ENCODE measurements around the gene CD209. TPM values are rescaled to one million over a fixed set of nuclear protein-coding genes. Genes with fewer than 3 reads are reported as not detected.
"Not testable (repeated sequence)": the region's sequence is repeated elsewhere in the genome, so short reads cannot be mapped to it uniquely, and the experiment has no call there.

Gene CD209, protein sequence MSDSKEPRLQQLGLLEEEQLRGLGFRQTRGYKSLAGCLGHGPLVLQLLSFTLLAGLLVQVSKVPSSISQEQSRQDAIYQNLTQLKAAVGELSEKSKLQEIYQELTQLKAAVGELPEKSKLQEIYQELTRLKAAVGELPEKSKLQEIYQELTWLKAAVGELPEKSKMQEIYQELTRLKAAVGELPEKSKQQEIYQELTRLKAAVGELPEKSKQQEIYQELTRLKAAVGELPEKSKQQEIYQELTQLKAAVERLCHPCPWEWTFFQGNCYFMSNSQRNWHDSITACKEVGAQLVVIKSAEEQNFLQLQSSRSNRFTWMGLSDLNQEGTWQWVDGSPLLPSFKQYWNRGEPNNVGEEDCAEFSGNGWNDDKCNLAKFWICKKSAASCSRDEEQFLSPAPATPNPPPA
- total RNA-seq (2014; rRNA removed; shearing (Covaris generic); ENCODE audit: low replicate concordance), result not detected in 2 replicates

DNA sequence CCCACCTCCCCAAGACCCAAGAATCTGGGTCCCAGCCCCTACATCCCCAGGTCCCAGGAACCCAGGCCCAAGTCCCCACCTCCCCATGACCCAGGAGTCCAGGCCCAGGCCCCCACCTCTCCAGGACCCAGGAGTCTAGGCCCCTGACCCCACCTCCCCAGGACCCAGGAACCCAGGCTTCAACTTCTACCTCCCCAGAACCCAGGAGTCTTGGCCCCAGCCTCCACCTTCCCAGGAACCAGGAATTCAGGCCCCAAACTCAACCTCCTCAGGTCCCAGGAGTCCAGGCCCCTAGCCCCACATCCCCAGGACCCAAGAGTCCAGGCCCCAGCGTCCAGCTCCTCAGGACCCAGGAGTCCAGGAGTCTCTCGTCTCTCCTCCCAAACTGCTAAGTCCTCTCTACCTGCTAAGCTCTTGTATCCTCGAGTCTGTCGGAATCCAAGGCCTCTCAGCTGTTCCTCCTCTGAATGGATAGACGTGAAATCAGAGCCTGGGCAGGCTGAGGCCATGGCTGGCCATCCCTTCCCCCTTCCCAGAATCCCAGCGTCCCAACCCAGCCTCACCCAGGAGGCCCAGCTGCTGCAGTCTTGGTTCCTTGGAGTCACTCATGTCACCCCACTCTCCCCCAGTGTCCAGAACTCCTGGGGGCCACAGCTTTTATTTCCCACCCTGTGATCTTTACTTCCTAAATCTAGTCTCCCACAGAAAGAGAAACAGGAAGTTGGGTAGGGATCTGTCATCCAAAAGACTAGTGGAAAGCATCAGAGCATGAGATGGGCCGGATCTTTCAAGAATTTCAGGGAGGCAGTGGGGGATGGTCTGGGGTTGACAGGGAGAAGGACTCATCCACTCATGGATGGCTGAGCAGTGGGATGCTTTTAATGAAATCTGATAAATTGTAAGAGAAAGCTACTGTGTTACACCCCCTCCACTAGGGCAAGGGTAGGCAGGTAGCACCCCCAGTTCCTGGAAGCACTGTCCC, at the start of gene CD209:
CD209 (minus strand) TSS at position 632 of the 982 bp plus-strand sequence; CDS start at position 609, 23 bp downstream.
- Histone ChIP-seq H3K4me3 (ENCODE audit: low read length) (no peak within 1 kb of the TSS), H3K9me3 (ENCODE audit: low read length) (no peaks in the 10 kb centered on the region), H3K27me3 (ENCODE audit: low read length) (no peaks in the 10 kb centered on the region), H3K27ac (ENCODE audit: low read length) (no peak within 1 kb of the TSS), H3K9ac (ENCODE audit: low read length) (no peak within 1 kb of the TSS), H3K9me2 (replicated peaks; ENCODE audit: insufficient read depth, low read length) (no peaks in the 10 kb centered on the region), H2AFZ (ENCODE audit: low read length) (no peak within 1 kb of the TSS), H4K20me1 (ENCODE audit: insufficient read depth, low read depth, low read length) (no peaks in the 10 kb centered on the region), H3K4me1 (ENCODE audit: low read length) (peaks cover 19% of the 10 kb centered on the region), H3K79me2 (ENCODE audit: low read length) (no peaks in the 10 kb centered on the region), H3K4me2 (ENCODE audit: low read depth, low read length, poor library complexity, severe bottlenecking) (no peak within 1 kb of the TSS), H3K36me3 (ENCODE audit: insufficient read depth, low read length) (no peaks in the 10 kb centered on the region)
- DNase-seq, result no peak

DNA sequence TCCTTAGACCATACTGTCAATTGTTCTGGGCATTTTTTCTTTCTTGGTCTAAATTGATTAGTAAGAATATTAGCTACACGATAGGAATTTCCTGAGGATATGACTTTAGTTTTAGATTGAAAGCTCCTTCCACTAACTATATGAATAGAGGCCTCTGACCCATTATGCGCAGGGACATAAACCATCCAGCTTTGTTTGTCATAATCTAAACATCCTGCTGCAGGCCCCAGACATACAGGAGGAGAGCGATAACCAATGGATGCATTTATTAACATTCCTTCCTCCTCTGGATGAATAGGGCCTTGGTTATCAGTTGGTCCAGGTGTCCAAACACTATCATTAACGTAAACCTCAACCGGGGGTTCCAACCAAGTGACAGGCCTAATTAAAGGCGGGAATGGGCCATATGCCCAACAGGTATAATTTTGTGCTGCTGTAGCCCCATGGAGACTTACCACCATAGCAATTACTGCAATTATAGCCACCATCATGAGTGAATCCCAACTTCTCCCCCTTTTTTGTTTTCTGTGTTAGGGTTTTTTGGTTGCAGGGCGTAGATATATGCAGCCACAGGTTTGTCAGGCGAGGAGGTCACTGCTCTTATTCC, 48.3 kb upstream of the CD209 start:
- no peak for DNase-seq
- no peaks in the 10 kb centered on the region for H3K36me3 ChIP-seq (ENCODE audit: insufficient read depth, low read length)
- H3K4me3 ChIP-seq (ENCODE audit: low read length), result no peak overlapping the region
- H3K9ac ChIP-seq (ENCODE audit: low read length), result no peak overlapping the region
- no peak overlapping the region for H3K27ac ChIP-seq (ENCODE audit: low read length)
- H4K20me1 ChIP-seq (ENCODE audit: insufficient read depth, low read depth, low read length), result no peaks in the 10 kb centered on the region
- H3K4me1 ChIP-seq (ENCODE audit: low read length), result no peaks in the 10 kb centered on the region
- H2AFZ ChIP-seq (ENCODE audit: low read length), result no peak overlapping the region
- H3K4me2 ChIP-seq (ENCODE audit: low read depth, low read length, poor library complexity, severe bottlenecking), result no peak overlapping the region
- H3K9me2 ChIP-seq (replicated peaks; ENCODE audit: insufficient read depth, low read length), result no peaks in the 10 kb centered on the region
- H3K27me3 ChIP-seq (ENCODE audit: low read length), result no peaks in the 10 kb centered on the region
- no peaks in the 10 kb centered on the region for H3K79me2 ChIP-seq (ENCODE audit: low read length)
- H3K9me3 ChIP-seq (ENCODE audit: low read length), result no peaks in the 10 kb centered on the region

DNA sequence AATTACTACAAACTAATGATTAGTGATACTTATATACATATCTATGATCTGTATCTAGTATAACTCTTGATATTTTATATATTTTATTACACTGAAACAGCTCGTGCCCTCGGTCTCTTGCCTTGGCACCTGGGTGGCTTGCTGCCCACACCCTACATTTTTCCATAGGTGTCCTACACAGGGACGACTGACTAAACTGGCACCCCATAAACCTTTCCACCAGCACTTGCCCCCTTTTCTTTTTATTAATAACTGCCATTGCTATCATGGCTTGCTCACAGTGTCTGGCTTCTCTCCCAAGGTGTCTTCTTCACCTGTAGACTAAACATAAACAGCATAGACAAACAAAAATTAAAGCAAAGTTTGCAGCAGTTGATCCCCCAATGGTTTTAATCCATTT, 46.2 kb upstream of the CD209 start:
- H3K36me3 ChIP-seq (ENCODE audit: insufficient read depth, low read length), result no peaks in the 10 kb centered on the region
- H3K79me2 ChIP-seq (ENCODE audit: low read length), result no peaks in the 10 kb centered on the region
- no peaks in the 10 kb centered on the region for H3K9me3 ChIP-seq (ENCODE audit: low read length)
- H3K9ac ChIP-seq (ENCODE audit: low read length), result no peak overlapping the region
- H4K20me1 ChIP-seq (ENCODE audit: insufficient read depth, low read depth, low read length), result no peaks in the 10 kb centered on the region
- no peaks in the 10 kb centered on the region for H3K4me1 ChIP-seq (ENCODE audit: low read length)
- no peak overlapping the region for H2AFZ ChIP-seq (ENCODE audit: low read length)
- no peaks in the 10 kb centered on the region for H3K9me2 ChIP-seq (replicated peaks; ENCODE audit: insufficient read depth, low read length)
- H3K27ac ChIP-seq (ENCODE audit: low read length), result no peak overlapping the region
- H3K4me3 ChIP-seq (ENCODE audit: low read length), result no peak overlapping the region
- H3K4me2 ChIP-seq (ENCODE audit: low read depth, low read length, poor library complexity, severe bottlenecking), result no peak overlapping the region
- DNase-seq, result no peak
- no peaks in the 10 kb centered on the region for H3K27me3 ChIP-seq (ENCODE audit: low read length)

DNA sequence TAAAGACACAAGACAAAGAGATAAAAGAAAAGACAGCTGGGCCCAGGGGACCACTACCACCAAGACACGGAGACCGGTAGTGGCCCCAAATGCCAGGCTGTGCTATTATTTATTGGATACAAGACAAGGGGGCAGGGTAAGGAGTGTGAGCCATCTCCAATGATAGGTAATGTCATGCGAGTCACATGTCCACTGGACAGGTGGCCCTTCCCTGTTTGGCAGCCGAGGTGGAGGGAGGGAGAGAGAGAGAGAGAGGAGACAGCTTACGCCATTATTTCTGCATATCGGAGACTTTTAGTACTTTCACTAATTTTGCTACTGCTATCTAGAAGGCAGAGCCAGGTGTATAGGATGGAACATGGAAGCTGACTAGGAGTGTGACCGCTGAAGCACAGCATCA, 45.4 kb upstream of the CD209 start:
- not testable (repeated sequence) for H3K36me3 ChIP-seq (ENCODE audit: insufficient read depth, low read length); H3K4me1 ChIP-seq (ENCODE audit: low read length); H3K27ac ChIP-seq (ENCODE audit: low read length); H3K4me3 ChIP-seq (ENCODE audit: low read length); H3K4me2 ChIP-seq (ENCODE audit: low read depth, low read length, poor library complexity, severe bottlenecking); H3K9me2 ChIP-seq (replicated peaks; ENCODE audit: insufficient read depth, low read length); H4K20me1 ChIP-seq (ENCODE audit: insufficient read depth, low read depth, low read length); H3K9ac ChIP-seq (ENCODE audit: low read length); H2AFZ ChIP-seq (ENCODE audit: low read length); H3K9me3 ChIP-seq (ENCODE audit: low read length); H3K79me2 ChIP-seq (ENCODE audit: low read length); H3K27me3 ChIP-seq (ENCODE audit: low read length); DNase-seq

DNA sequence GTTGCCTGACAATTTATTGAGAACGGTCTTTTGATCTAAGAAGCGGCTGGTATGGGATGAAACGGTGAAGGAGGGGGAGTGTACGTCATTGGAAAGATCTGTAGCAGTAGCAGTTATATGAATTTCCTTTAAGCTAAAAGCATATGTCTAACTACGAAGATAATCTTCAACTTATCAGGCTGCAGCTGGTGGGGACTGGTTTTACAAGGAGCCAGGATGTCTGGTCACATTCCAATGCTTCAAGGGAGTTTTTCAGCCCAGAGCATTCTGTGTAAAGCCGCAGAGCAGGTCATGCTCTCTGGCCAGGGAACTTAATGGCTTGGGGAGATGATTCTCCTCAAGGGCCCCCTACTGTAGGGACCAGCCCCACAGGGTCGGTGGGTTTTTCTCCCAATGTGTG, 44.9 kb upstream of the CD209 start:
- Histone ChIP-seq H3K27ac (ENCODE audit: low read length) (no peak overlapping the region), H3K79me2 (ENCODE audit: low read length) (no peaks in the 10 kb centered on the region), H3K27me3 (ENCODE audit: low read length) (no peaks in the 10 kb centered on the region), H2AFZ (ENCODE audit: low read length) (no peak overlapping the region), H3K4me2 (ENCODE audit: low read depth, low read length, poor library complexity, severe bottlenecking) (no peak overlapping the region), H3K4me1 (ENCODE audit: low read length) (no peaks in the 10 kb centered on the region), H3K9me2 (replicated peaks; ENCODE audit: insufficient read depth, low read length) (no peaks in the 10 kb centered on the region), H3K36me3 (ENCODE audit: insufficient read depth, low read length) (no peaks in the 10 kb centered on the region), H3K9me3 (ENCODE audit: low read length) (no peaks in the 10 kb centered on the region), H3K4me3 (ENCODE audit: low read length) (no peak overlapping the region), H3K9ac (ENCODE audit: low read length) (no peak overlapping the region), H4K20me1 (ENCODE audit: insufficient read depth, low read depth, low read length) (no peaks in the 10 kb centered on the region)
- DNase-seq, result no peak

DNA sequence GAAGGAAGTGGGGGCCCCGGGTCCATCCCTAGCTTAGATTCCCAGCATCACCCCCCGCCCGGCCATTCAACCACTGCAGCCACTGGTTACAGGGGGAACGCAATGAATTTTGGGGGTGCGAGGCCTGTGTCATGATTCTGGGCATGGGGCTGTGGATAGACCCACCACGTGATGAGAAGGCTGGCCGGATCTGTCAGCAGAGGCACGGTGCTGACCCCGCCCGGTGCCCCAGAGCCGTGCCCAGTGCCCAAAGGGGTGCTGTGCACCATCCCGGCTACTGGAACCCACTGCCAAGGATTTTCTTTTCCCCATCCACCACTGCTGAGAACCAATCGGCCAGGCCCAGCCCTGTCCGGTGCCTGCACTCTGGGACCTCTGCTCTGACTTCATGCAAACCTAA, 43.1 kb upstream of the CD209 start:
- Histone ChIP-seq H3K79me2 (ENCODE audit: low read length) (no peaks in the 10 kb centered on the region), H3K27ac (ENCODE audit: low read length) (no peak overlapping the region), H3K36me3 (ENCODE audit: insufficient read depth, low read length) (no peaks in the 10 kb centered on the region), H2AFZ (ENCODE audit: low read length) (no peak overlapping the region), H3K9me2 (replicated peaks; ENCODE audit: insufficient read depth, low read length) (no peaks in the 10 kb centered on the region), H3K4me3 (ENCODE audit: low read length) (no peak overlapping the region), H3K9me3 (ENCODE audit: low read length) (no peaks in the 10 kb centered on the region), H3K4me2 (ENCODE audit: low read depth, low read length, poor library complexity, severe bottlenecking) (no peak overlapping the region), H3K4me1 (ENCODE audit: low read length) (no peaks in the 10 kb centered on the region), H4K20me1 (ENCODE audit: insufficient read depth, low read depth, low read length) (no peaks in the 10 kb centered on the region), H3K27me3 (ENCODE audit: low read length) (no peaks in the 10 kb centered on the region), H3K9ac (ENCODE audit: low read length) (no peak overlapping the region)
- no peak for DNase-seq

DNA sequence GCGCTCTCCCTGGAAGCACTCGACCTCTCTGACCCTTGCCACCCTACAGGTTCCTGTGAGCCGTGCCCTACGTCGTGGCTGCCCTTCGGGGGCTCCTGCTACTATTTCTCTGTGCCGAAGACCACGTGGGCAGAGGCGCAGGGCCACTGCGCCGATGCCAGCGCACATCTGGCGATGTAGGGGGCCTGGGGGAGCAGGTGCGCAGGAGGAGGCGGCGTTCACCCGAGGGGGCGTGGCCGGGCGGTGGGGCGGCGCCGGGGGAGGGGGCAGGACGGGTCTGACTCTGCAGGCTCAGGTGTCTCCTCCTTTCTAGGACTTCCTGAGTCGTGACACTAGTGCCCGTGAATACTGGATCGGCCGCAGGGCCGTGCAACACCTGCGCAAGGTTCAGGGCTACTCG, 42.1 kb upstream of the CD209 start:
- DNase-seq, result no peak
- Histone ChIP-seq H3K36me3 (ENCODE audit: insufficient read depth, low read length) (no peaks in the 10 kb centered on the region), H3K27ac (ENCODE audit: low read length) (no peak overlapping the region), H3K9me3 (ENCODE audit: low read length) (0 out of 2 replicates have a peak, but pooled peaks cover 2% of the 10 kb centered on the region), H3K9me2 (replicated peaks; ENCODE audit: insufficient read depth, low read length) (no peaks in the 10 kb centered on the region), H3K9ac (ENCODE audit: low read length) (no peak overlapping the region), H3K4me3 (ENCODE audit: low read length) (no peak overlapping the region), H3K4me2 (ENCODE audit: low read depth, low read length, poor library complexity, severe bottlenecking) (no peak overlapping the region), H3K4me1 (ENCODE audit: low read length) (no peaks in the 10 kb centered on the region), H3K27me3 (ENCODE audit: low read length) (no peaks in the 10 kb centered on the region), H4K20me1 (ENCODE audit: insufficient read depth, low read depth, low read length) (no peaks in the 10 kb centered on the region), H3K79me2 (ENCODE audit: low read length) (no peaks in the 10 kb centered on the region), H2AFZ (ENCODE audit: low read length) (no peak overlapping the region)

DNA sequence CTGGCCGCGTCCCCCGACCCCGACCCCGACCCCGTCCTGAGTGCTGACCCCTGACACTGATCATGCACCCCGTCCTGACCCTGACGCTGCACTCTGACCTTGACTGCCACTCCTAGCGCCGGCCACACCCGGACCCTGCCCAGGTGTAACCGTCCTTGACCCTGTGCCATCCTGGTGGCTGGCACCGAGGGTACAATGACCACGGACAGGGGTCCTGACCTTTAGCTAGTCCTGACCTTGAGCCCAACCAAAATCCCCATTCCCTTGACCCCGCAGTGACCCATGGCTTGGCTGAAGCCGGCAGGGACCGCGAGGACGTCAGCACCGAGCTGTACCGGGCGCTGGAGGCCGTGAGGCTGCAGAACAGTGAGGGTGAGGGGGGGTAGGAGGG, 41.6 kb upstream of the CD209 start:
- Histone ChIP-seq H3K9ac (ENCODE audit: low read length) (no peak overlapping the region), H3K79me2 (ENCODE audit: low read length) (no peaks in the 10 kb centered on the region), H2AFZ (ENCODE audit: low read length) (no peak overlapping the region), H3K27ac (ENCODE audit: low read length) (no peak overlapping the region), H3K36me3 (ENCODE audit: insufficient read depth, low read length) (no peaks in the 10 kb centered on the region), H3K4me1 (ENCODE audit: low read length) (no peaks in the 10 kb centered on the region), H3K4me2 (ENCODE audit: low read depth, low read length, poor library complexity, severe bottlenecking) (no peak overlapping the region), H3K4me3 (ENCODE audit: low read length) (no peak overlapping the region), H3K27me3 (ENCODE audit: low read length) (no peaks in the 10 kb centered on the region), H3K9me3 (ENCODE audit: low read length) (0 out of 2 replicates have a peak, but pooled peaks cover 2% of the 10 kb centered on the region), H3K9me2 (replicated peaks; ENCODE audit: insufficient read depth, low read length) (no peaks in the 10 kb centered on the region), H4K20me1 (ENCODE audit: insufficient read depth, low read depth, low read length) (no peaks in the 10 kb centered on the region)
- DNase-seq, result no peak
